Measurements from ENCODE around the gene BRF1.
A peak's percentile ranks its signal among the peaks of the same experiment; 100 is the strongest.

Gene BRF1

DNA sequence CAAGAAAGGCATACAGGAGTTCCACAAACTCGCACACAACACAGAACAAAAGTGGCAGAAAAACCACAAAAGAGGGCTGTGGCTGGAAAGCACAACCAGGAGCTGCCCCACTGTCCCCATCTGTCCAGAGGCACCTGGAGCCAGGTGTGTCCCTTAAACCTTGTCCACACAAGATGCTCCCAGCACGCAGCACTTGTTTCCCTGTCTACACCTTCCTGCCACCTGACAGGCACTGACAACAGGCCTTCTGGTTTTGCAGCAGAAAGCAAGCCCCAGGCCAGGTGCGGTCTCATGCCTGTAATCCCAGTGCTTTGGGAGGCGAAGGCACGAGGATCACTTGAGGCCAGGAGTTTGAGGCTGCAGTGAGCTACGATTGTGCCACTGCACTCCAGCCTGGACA is 48.9 kb downstream of the BRF1 start:
- H3K4me3 Mint-ChIP-seq: no peak overlapping the region
- H3K4me1 Mint-ChIP-seq: peaks cover 38% of the 10 kb centered on the region
- ATAC-seq (no peak), DNase-seq (no peak)
- H3K27ac Mint-ChIP-seq: no peak overlapping the region
- H3K9me3 Mint-ChIP-seq: no peaks in the 10 kb centered on the region
- no peaks in the 10 kb centered on the region for H3K27me3 Mint-ChIP-seq

DNA sequence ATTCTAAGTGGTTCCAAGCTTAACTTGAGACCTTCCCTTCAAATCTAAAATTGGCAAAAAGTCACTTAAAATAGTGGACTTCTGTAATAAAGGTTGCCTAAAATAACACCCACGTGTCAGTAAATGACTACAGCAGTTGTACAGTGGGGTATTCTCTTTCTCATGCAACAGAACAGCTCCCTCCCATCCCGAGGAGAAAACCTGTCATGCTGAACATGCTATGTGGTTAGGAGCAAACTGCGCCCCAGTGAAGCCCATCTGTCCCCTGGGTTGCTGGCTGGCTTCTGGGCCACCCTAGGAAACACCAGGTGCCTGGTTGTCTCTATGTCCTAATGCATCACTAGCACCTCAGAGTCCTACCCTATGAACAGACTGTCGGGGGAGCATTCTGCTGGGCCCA is 49.8 kb downstream of the BRF1 start:
- no peak overlapping the region for H3K4me3 Mint-ChIP-seq
- no peak overlapping the region for H3K27ac Mint-ChIP-seq
- H3K9me3 Mint-ChIP-seq: no peaks in the 10 kb centered on the region
- no peaks in the 10 kb centered on the region for H3K27me3 Mint-ChIP-seq
- no peak for ATAC-seq
- no peak for DNase-seq
- H3K4me1 Mint-ChIP-seq: peaks cover 40% of the 10 kb centered on the region

- no peaks in the 10 kb centered on the region for H3K27me3 Mint-ChIP-seq
- no peak for ATAC-seq
- no peak for DNase-seq
- peaks cover 46% of the 10 kb centered on the region for H3K4me1 Mint-ChIP-seq
- no peaks in the 10 kb centered on the region for H3K9me3 Mint-ChIP-seq
- H3K4me3 Mint-ChIP-seq: peak overlapping the region; percentile 66 to 77
- H3K27ac Mint-ChIP-seq: no peak overlapping the region
Measured at GRCh38 chr14:105250008-105250366, 50.8 kb downstream of the BRF1 start.

DNA sequence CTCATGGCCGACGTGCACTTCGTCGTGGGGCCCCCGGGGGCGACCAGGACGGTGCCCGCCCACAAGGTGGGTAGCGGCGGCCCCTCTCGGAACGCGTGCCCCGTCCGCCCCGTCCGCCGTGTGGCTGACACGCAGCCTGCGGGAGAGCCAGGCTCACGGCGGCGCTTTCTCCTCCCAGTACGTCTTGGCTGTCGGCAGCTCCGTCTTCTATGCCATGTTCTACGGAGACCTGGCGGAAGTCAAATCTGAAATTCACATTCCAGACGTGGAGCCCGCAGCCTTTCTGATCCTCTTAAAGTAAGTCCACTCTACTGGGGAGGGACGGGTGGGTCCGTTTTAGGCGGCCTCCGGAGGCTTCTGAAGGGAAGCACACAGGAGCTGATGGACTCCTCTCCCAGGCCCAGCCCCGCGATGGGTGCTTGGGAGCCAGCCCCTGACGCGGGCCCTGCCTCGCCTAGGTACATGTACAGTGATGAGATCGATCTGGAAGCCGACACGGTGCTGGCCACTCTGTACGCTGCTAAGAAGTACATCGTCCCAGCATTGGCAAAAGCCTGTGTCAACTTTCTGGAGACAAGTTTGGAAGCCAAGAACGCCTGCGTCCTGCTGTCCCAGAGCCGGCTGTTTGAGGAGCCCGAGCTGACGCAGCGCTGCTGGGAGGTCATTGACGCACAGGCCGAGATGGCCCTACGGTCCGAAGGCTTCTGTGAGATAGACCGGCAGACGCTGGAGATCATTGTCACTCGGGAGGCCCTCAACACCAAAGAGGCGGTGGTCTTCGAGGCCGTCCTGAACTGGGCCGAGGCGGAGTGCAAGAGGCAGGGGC is 51.4 kb downstream of the BRF1 start:
- Mint-ChIP-seq H3K27ac (peak overlapping the region in 1 of 2 donors; percentile 83), H3K4me1 (peaks cover 48% of the 10 kb centered on the region)
- ATAC-seq: no peak

DNA sequence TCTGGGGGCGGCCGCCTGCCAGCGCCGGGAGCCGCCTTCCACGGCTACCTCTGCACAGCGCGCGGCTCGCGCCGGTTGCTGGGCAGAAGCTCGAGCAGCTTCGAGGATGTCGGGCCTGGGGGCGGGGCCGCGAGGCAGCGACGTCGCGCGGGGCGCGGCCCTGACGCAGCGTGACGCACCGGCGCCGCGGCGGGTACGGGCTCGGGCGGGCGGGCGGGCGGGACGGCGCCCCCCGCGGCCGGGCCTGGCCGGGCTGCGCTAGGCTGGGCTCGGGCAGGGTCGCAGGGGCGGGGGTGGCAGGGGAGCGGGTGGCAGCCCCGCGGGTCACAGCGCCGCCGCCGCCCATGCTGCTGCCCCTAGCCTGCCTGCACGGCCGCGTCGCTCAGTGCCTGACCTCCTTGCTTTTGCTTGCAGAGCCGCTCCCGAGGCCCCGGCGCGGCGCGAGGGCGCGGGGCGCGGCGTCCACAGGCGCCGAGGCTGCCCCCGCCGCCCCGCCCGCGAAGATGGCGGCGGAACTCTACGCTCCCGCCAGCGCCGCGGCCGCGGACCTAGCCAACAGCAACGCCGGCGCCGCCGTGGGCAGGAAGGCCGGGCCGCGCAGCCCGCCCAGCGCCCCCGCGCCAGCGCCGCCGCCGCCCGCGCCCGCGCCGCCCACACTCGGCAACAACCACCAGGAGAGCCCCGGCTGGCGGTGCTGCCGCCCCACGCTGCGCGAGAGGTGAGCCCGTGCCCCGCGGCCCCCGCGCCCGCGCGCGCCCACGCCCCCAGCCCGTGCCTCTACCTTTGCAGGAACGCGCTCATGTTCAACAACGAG is 52.2 kb downstream of the BRF1 start, which contains the start of gene BTBD6:
BTBD6 (plus strand) TSS at position 166 of the 814 bp plus-strand sequence; CDS start at position 345, 179 bp downstream.
- H3K4me1 Mint-ChIP-seq: peaks cover 51% of the 10 kb centered on the region
- H3K27me3 Mint-ChIP-seq: no peaks in the 10 kb centered on the region
- peak within 1 kb of the TSS in 1 of 2 donors; percentile 83 for H3K27ac Mint-ChIP-seq
- peak within 1 kb of the TSS; percentile 77 to 81 for H3K4me3 Mint-ChIP-seq
- no peaks in the 10 kb centered on the region for H3K9me3 Mint-ChIP-seq
- peak; percentile 97 for ATAC-seq
- DNase-seq: peak; percentile 86 to 89

More for the DNA sequence above, 51.4 kb downstream of the BRF1 start:
- Mint-ChIP-seq H3K4me3 (peak overlapping the region; percentile 66 to 77), H3K27me3 (no peaks in the 10 kb centered on the region), H3K9me3 (no peaks in the 10 kb centered on the region)
- no peak for DNase-seq

GRCh38 chr14:105247715-105248367 is 53.0 kb downstream of the BRF1 start:
- no peaks in the 10 kb centered on the region for H3K27me3 Mint-ChIP-seq
- peaks cover 51% of the 10 kb centered on the region for H3K4me1 Mint-ChIP-seq
- peak overlapping the region in 1 of 2 donors; percentile 67 for H3K27ac Mint-ChIP-seq
- H3K4me3 Mint-ChIP-seq: peak overlapping the region; percentile 77 to 81
- DNase-seq: no peak
- H3K9me3 Mint-ChIP-seq: no peaks in the 10 kb centered on the region
- no peak for ATAC-seq

DNA sequence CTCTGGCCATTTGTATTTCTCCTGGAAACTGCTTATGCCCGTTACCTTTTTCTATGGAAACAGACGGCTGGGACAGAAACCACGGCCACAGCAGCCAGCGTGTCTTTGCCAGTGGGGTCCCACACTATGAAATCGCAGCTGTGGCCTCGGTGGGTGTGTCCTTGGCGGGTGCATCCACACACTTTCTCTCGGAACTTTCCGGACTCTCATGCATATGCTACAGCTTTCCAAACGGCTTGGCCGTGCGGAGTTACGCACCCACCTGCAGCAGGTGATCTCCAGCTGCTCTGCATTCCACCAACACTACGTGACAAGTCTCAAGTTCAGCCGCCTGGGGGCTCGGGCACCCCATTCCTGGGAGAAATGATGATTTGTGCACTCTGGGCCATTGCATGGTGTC is 53.8 kb downstream of the BRF1 start:
- H3K4me3 Mint-ChIP-seq: no peak overlapping the region
- no peaks in the 10 kb centered on the region for H3K9me3 Mint-ChIP-seq
- ATAC-seq (no peak), DNase-seq (no peak)
- no peak overlapping the region for H3K27ac Mint-ChIP-seq
- H3K27me3 Mint-ChIP-seq: no peaks in the 10 kb centered on the region
- peaks cover 51% of the 10 kb centered on the region for H3K4me1 Mint-ChIP-seq

GRCh38 chr14:105244334-105244733 is 56.5 kb downstream of the BRF1 start:
- Mint-ChIP-seq H3K4me3 (no peak overlapping the region), H3K4me1 (peaks cover 28% of the 10 kb centered on the region), H3K9me3 (no peaks in the 10 kb centered on the region), H3K27me3 (no peaks in the 10 kb centered on the region), H3K27ac (peak overlapping the region in 1 of 2 donors; percentile 14)
- ATAC-seq: no peak
- no peak for DNase-seq

DNA sequence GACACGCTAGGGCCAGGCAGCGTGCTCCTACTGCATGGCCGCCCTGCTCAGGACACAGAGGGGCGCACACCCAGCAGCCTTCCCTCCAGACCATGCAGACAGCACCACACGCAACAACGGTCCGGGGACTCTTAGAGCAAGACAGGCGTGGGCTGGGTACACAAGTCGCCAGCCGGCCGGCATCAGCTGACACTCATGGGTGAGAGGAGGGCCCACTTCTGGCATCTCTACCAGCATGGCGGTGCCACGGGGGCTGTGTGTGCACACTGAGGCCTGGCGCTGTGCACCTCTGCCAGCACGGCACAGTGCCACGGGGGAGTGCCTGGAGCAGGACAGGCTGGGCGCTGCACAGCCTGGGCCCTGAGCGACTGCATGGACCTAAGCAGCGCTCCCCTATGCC is 59.2 kb downstream of the BRF1 start:
- DNase-seq: no peak
- no peaks in the 10 kb centered on the region for H3K9me3 Mint-ChIP-seq
- H3K27me3 Mint-ChIP-seq: no peaks in the 10 kb centered on the region
- H3K27ac Mint-ChIP-seq: no peak overlapping the region
- no peak for ATAC-seq
- no peak overlapping the region for H3K4me3 Mint-ChIP-seq
- peaks cover 11% of the 10 kb centered on the region for H3K4me1 Mint-ChIP-seq

DNA sequence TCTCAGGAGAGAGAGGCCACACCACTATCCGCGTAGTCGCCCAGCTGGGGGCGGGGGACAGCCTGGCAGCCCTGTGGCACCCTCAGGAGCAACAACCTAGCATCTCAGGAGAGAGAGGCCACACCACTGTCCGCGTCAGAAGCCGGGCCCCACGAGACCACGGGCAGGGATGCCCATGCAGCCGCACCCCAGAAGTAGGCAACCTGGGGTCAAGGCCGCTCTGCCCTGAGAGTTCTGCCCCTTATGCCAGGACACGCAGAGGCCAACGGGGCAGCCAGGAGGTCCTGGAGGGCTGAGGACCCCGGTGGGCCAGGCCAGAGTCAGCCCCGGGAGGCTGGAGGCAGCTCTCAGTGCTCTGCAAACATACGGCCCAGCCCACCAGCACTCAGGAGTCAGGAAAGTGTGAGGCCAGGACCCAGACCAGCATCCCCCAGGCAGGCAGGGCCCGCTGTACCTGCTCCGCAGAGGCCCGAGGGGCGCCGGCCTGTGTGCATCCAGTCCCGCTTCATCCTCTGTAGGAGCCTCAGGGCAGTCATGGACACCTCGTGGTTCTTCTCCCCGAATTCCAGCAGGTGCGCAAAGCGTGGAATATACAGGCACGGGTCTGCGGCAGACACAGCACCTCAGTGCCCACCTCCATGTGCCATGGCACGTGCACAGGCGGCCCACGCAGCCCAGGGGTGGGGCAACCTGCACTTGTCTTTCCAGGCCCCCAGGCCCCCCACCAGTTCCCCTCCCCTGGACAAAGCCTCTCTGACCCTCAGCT is 59.8 kb downstream of the BRF1 start:
- H3K4me1 Mint-ChIP-seq: peaks cover 11% of the 10 kb centered on the region
- no peaks in the 10 kb centered on the region for H3K9me3 Mint-ChIP-seq
- no peak overlapping the region for H3K4me3 Mint-ChIP-seq
- ATAC-seq (no peak), DNase-seq (no peak)
- H3K27me3 Mint-ChIP-seq: no peaks in the 10 kb centered on the region
- no peak overlapping the region for H3K27ac Mint-ChIP-seq

DNA sequence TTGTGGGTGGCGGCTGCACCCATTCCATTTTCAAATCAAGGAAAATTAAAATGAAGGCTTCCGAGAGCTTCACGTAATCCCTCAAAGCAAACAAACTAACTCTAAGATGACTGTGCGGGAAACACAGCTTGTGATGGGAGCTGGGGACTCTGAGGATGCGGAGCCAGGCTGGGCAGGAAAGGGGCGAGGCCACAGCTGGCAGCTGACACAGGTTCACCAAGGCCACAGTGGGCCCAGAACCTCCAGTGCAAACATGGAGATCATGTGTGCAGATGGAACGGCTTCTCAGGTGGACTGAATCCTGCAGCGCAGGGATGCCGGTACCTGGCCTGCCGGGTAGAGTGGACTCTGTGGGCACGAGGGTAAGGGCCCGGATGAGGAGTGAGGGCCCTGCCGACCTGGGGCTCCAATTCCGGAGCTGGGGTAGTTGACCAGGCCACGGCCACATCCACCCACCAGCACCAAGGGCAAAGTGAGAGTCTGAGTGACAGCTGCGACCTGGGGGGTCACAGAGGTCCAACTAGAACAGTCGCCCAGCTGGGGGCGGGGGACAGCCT is 71.6 kb downstream of the BRF1 start:
- Mint-ChIP-seq H3K4me1 (no peaks in the 10 kb centered on the region), H3K4me3 (no peak overlapping the region), H3K9me3 (no peaks in the 10 kb centered on the region), H3K27me3 (no peaks in the 10 kb centered on the region), H3K27ac (no peak overlapping the region)
- ATAC-seq (no peak), DNase-seq (no peak)

GRCh38 chr14:105228562-105228961 is 72.2 kb downstream of the BRF1 start:
- H3K4me3 Mint-ChIP-seq: no peak overlapping the region
- ATAC-seq: no peak
- H3K9me3 Mint-ChIP-seq: no peaks in the 10 kb centered on the region
- no peaks in the 10 kb centered on the region for H3K4me1 Mint-ChIP-seq
- H3K27me3 Mint-ChIP-seq: no peaks in the 10 kb centered on the region
- H3K27ac Mint-ChIP-seq: no peak overlapping the region
- no peak for DNase-seq

- Mint-ChIP-seq H3K27ac (no peak overlapping the region), H3K4me1 (no peaks in the 10 kb centered on the region)
- ATAC-seq: no peak
Measured at GRCh38 chr14:105227346-105227745, 73.5 kb downstream of the BRF1 start.

DNA sequence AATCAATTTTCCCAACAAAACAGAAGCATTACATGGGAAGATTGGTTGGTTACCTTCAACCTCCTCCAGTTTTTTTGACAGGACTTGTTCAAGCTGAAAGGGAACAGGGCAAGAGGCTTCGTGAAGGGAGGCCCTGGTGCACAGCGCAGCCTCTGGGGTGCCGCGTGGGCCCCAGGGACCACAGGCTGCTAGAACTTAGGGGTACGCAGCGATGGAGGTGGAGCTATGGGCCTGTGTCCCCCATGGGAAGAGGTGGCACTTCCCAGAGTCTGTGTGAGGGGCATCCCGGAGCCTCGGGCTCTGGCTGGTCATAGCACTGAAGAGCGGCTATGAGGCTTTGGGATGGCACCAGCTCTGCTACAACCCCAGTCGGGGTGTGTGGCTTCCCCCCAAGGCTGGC is 74.6 kb downstream of the BRF1 start:
- H3K4me3 Mint-ChIP-seq: no peak overlapping the region
- no peaks in the 10 kb centered on the region for H3K4me1 Mint-ChIP-seq
- H3K27me3 Mint-ChIP-seq: no peaks in the 10 kb centered on the region
- DNase-seq: no peak
- no peaks in the 10 kb centered on the region for H3K9me3 Mint-ChIP-seq
- H3K27ac Mint-ChIP-seq: no peak overlapping the region
- ATAC-seq: no peak

More at GRCh38 chr14:105227346-105227745, 73.5 kb downstream of the BRF1 start:
- Mint-ChIP-seq H3K4me3 (no peak overlapping the region), H3K27me3 (no peaks in the 10 kb centered on the region), H3K9me3 (no peaks in the 10 kb centered on the region)
- DNase-seq: no peak

All from stimulated activated naive CD8-positive, alpha-beta T cell treated with anti-CD3 and anti-CD28 coated beads, Interleukin-15, amount 100 ng/mL, for 72 hours (primary cell).